Dendritic cell treated with granulocyte-macrophage colony-stimulating factor and Interleukin-4, amounts not matched to agents 40 ng/mL and 50 ng/mL, for 4 days (primary cell): Measurements from ENCODE around the gene MACROD2.
"Not testable (repeated sequence)": the region's sequence is repeated elsewhere in the genome, so short reads cannot be mapped to it uniquely, and the experiment has no call there.

Experiments used
- H3K27ac Mint-ChIP-seq: one replicate; pipeline ENCODE4 v1.8.0; 2022; ENCODE audit warnings: mild to moderate bottlenecking, mixed read lengths
- H3K27me3 Mint-ChIP-seq: one replicate; pipeline ENCODE4 v1.8.0; 2022; ENCODE audit warnings: mild to moderate bottlenecking, mixed read lengths
- H3K36me3 Mint-ChIP-seq: one replicate; pipeline ENCODE4 v1.8.0; 2022; ENCODE audit warnings: low read depth, mixed read lengths
- H3K4me1 Mint-ChIP-seq: one replicate; pipeline ENCODE4 v1.8.0; 2022; ENCODE audit warnings: low read depth, mixed read lengths
- H3K4me3 Mint-ChIP-seq: one replicate; pipeline ENCODE4 v1.8.0; 2022; ENCODE audit warnings: mild to moderate bottlenecking, moderate library complexity, mixed read lengths
- H3K9me3 Mint-ChIP-seq: one replicate; pipeline ENCODE4 v1.8.0; 2022; ENCODE audit warnings: mixed read lengths
- intact Hi-C: fragments of 100-400 bp; cut with micrococcal nuclease; formaldehyde crosslinking; loops from one replicate; pipeline ENCODE4 v1.15.0; 2022

MACROD2 gene

DNA sequence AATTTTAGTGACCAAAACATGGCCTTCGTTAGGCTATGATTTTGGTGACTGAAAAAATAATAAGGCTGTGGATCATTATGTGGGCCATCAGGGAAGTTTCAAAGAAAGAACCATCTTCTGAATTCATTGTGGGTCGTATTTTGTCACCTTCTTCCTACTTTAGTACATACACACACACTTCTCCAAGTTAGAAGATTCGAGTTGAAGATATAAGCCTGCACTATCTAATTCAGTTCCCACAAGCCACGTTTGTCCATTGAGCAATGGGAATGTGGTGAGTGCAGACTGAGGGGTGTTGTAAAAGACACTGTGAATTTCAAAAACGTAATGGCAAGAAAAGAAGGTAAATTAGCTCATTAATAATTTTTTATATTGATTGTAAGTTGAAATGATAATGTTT is 1812.0 kb downstream of the MACROD2 start:
- intact Hi-C loops, result no loop called here
- Mint-ChIP-seq H3K9me3 (peaks cover 41% of the 10 kb centered on the region), H3K4me3 (no peak overlapping the region), H3K27me3 (no peaks in the 10 kb centered on the region), H3K36me3 (no peaks in the 10 kb centered on the region), H3K4me1 (peaks cover 5% of the 10 kb centered on the region), H3K27ac (no peak overlapping the region)

DNA sequence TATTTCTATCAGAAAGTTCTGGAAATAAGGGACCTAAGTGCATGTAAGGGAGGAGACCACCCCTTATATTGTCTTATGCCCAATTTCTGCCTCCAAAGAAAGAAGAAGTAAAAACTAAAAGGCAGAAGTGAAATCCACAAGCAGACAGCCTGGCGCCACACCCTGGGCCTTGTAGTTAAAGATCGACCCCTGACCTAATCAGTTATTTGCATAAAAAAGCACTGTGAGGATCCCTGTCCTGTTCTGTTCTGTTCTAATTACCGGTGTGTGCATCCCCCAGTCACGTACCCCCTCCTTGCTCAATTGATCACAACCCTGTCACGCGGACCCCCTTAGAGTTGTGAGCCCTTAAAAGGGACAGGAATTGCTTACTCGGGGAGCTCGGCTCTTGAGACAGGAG is 1812.5 kb downstream of the MACROD2 start:
- not testable (repeated sequence) for H3K27ac Mint-ChIP-seq
- H3K9me3 Mint-ChIP-seq, result peaks cover 41% of the 10 kb centered on the region

DNA sequence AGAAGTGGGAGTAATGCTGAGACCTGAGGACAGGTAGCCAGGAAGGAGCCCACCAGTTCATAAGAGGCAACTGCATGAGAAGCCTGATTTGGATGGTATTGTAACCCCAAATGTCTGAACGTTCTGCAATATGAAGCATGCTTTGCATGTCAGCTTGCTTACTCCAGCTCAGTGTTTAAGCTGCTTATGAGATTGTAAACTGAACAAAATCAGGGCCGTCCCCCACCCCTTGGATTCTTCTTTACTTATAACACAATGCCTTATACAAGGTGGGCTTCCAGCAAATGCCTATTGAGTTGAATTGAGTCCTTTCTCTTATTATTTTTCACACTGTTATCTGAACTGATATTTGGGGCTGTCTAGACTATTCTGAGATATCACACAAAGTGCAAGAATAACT is 1816.6 kb downstream of the MACROD2 start:
- no peaks in the 10 kb centered on the region for H3K36me3 Mint-ChIP-seq

More for the DNA sequence above, 1812.5 kb downstream of the MACROD2 start:
- intact Hi-C loops, H3K4me3 Mint-ChIP-seq, H3K36me3 Mint-ChIP-seq, H3K27me3 Mint-ChIP-seq, H3K4me1 Mint-ChIP-seq: not testable (repeated sequence)

DNA sequence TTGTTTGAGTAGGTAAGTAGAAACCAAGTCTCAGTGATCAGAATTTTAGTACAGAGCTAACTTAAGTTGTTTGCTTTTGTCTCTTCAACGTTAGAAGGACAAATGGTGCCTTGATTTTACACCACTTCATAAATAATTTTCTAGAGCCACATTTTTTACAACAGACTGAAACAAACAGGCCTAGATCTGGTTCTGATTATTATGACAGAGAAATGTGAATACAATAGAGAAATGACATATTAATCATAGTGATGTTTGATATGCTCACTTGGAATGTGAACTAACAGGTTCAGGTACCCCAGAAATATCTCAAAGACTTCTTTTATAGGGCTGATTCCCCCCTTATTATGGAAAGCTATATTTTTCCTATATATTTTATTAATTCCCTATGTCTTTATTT is 1817.4 kb downstream of the MACROD2 start:
- peaks cover 15% of the 10 kb centered on the region for H3K9me3 Mint-ChIP-seq
- H3K36me3 Mint-ChIP-seq, result no peaks in the 10 kb centered on the region
- H3K4me1 Mint-ChIP-seq, result peaks cover 4% of the 10 kb centered on the region
- intact Hi-C loops, result no loop called here
- no peak overlapping the region for H3K4me3 Mint-ChIP-seq
- H3K27me3 Mint-ChIP-seq, result peaks cover 1% of the 10 kb centered on the region
- no peak overlapping the region for H3K27ac Mint-ChIP-seq

More for the DNA sequence above, 1816.6 kb downstream of the MACROD2 start:
- H3K27me3 Mint-ChIP-seq, result peaks cover 1% of the 10 kb centered on the region
- intact Hi-C loops, result no loop called here
- H3K4me1 Mint-ChIP-seq, result peaks cover 5% of the 10 kb centered on the region
- no peak overlapping the region for H3K27ac Mint-ChIP-seq
- peaks cover 22% of the 10 kb centered on the region for H3K9me3 Mint-ChIP-seq
- H3K4me3 Mint-ChIP-seq, result no peak overlapping the region

DNA sequence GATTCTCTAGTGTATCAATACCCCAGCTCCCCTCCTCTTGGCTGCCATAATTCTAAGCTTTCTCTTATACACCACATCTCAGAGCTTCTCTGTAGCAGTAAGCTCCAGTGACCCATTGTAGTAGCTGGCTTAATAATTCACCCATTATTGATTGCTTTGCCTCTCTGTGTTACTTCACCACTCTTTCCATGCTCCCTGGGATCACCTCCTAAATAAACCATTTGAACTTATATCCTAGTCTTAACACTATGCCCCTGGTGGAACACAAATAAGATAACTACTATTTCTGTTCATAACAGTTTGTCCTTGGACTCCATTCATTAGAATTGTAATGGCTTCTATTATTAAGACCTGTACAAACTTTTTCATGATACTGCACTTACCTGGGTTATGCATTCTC is 1819.0 kb downstream of the MACROD2 start:
- no peaks in the 10 kb centered on the region for H3K4me1 Mint-ChIP-seq
- no peaks in the 10 kb centered on the region for H3K36me3 Mint-ChIP-seq
- peaks cover 1% of the 10 kb centered on the region for H3K27me3 Mint-ChIP-seq

DNA sequence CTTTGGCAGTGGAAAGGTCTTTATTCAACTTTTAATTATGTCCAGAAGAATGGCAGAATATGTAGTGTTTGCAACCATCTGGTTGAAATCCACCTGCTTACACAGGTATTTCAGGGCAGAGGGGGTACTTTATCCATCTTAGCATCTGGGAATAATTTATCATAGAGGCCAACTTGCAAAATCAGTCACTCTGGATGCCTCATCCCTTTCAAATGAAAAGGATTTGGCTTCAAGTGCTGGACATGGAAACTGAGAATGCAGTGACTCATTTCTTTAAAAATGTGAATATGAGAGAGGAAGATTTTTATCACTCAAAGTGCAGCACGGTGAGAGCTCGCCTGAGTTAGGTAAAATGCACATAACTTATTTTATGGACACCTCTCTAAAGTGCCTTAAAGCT is 1819.6 kb downstream of the MACROD2 start:
- Mint-ChIP-seq H3K4me1 (no peaks in the 10 kb centered on the region), H3K27me3 (peaks cover 1% of the 10 kb centered on the region), H3K4me3 (no peak overlapping the region), H3K36me3 (no peaks in the 10 kb centered on the region), H3K27ac (no peak overlapping the region), H3K9me3 (no peaks in the 10 kb centered on the region)
- intact Hi-C loops, result no loop called here

More for the DNA sequence above, 1819.0 kb downstream of the MACROD2 start:
- H3K27ac Mint-ChIP-seq, result no peak overlapping the region
- H3K4me3 Mint-ChIP-seq, result no peak overlapping the region
- H3K9me3 Mint-ChIP-seq, result peaks cover 2% of the 10 kb centered on the region
- intact Hi-C loops, result no loop called here

DNA sequence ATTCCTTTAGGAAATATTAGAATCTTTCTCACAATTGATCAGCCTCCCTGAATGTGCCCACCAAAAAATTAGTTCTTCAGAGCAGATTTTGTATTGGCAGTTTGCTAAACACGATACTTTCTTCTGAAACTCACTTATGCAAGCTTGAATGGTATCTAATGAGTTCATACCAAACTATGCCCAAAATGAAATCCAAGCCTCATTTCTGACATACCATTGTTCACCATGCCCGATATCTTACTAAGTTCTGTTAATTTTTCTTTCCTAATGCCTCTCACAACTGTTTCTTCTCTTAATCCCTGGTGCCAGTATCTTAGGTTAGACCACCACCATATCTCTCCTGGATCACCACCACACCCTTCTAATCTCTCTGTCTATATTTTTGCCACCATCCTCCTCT is 1822.0 kb downstream of the MACROD2 start:
- no peak overlapping the region for H3K27ac Mint-ChIP-seq
- H3K4me3 Mint-ChIP-seq, result no peak overlapping the region
- no peaks in the 10 kb centered on the region for H3K9me3 Mint-ChIP-seq
- no peaks in the 10 kb centered on the region for H3K36me3 Mint-ChIP-seq
- intact Hi-C loops, result no loop called here
- H3K4me1 Mint-ChIP-seq, result no peaks in the 10 kb centered on the region
- H3K27me3 Mint-ChIP-seq, result peaks cover 1% of the 10 kb centered on the region

DNA sequence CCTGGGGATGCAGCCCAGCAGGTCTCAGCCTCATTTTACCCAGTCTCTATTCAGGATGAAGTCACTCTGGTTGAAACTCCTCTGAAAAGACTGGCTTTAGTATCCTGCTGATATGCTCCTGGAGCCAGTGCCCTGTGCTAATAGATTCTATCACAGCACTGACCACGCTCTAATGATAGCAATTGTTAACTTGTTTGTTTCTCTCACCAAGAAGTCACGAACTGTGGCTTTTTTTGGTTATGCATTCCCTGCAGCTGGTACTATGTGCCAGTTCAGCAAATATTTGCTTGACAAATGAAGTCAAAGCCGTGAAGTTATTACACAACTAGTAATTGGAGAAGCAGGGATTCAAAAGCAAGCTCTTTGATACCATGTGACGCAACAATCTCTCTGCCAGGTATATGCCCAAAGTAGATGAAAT is 1823.3 kb downstream of the MACROD2 start:
- Mint-ChIP-seq H3K4me3 (no peak overlapping the region), H3K36me3 (no peaks in the 10 kb centered on the region), H3K9me3 (no peaks in the 10 kb centered on the region), H3K4me1 (no peaks in the 10 kb centered on the region), H3K27me3 (peaks cover 1% of the 10 kb centered on the region), H3K27ac (no peak overlapping the region)
- intact Hi-C loops, result no loop called here

DNA sequence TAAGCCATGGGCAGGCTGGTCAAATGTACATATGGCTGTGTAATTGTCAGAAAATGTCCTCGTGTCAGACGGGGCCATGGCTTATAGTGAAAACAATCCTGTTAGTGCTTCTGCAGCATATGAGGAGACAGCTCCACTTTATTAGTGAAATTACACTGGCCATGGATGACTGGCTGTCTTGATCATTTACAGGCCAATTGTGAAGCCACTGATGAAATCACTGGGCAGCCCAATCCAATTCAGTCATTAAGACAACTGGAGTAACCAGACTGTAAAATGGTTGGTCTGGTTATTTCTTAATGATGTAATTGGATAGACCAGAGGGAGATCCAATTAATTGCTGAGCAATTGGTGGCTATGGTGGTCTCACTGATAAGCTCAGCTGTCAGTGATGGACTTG is 1828.4 kb downstream of the MACROD2 start:
- Mint-ChIP-seq H3K36me3 (no peaks in the 10 kb centered on the region), H3K27me3 (no peaks in the 10 kb centered on the region), H3K27ac (no peak overlapping the region), H3K4me3 (no peak overlapping the region), H3K9me3 (no peaks in the 10 kb centered on the region), H3K4me1 (no peaks in the 10 kb centered on the region)
- intact Hi-C loops, result no loop called here

DNA sequence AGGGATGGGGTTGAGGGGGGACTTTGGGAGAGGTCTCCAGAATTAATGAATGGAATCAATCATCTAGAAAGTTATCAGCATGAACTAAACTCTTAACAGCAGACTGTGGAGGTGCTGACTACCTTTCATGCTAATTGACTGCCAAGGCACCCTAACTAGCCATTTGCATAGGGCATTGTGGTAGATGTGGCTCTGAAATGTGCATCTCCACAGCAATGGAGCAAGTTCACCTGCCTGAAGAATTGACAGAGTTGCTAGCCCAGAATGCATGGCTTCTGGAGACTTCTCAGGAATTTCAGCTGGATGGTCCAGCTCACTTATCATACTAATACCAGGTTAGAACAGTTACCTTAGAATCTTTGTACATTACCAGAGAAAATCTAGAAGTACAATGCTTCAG is 1832.3 kb downstream of the MACROD2 start:
- no peaks in the 10 kb centered on the region for H3K9me3 Mint-ChIP-seq
- H3K36me3 Mint-ChIP-seq, result no peaks in the 10 kb centered on the region
- no peak overlapping the region for H3K27ac Mint-ChIP-seq
- peaks cover 3% of the 10 kb centered on the region for H3K27me3 Mint-ChIP-seq
- no peaks in the 10 kb centered on the region for H3K4me1 Mint-ChIP-seq
- intact Hi-C loops, result no loop called here
- no peak overlapping the region for H3K4me3 Mint-ChIP-seq

DNA sequence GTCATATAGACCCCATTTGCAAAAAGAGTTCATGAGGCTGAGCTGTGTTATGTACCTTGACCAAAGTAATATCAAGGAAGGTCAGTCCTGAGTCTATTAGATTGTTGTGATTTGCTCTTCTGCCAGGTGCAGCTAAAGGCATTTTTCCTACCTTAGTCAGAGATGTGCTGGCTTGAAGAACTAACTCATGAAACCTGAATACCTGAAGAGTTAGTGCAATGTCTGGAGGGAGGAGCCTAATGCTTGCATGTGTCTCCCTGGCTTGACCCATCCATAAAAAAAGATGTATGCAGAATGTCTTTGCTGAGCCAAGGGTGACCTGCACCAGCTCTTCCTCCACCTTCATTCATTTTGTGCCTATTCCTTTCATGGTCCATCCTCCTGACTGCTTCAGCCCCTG is 1835.9 kb downstream of the MACROD2 start:
- no peaks in the 10 kb centered on the region for H3K9me3 Mint-ChIP-seq
- H3K27me3 Mint-ChIP-seq, result peaks cover 3% of the 10 kb centered on the region
- no peaks in the 10 kb centered on the region for H3K4me1 Mint-ChIP-seq

DNA sequence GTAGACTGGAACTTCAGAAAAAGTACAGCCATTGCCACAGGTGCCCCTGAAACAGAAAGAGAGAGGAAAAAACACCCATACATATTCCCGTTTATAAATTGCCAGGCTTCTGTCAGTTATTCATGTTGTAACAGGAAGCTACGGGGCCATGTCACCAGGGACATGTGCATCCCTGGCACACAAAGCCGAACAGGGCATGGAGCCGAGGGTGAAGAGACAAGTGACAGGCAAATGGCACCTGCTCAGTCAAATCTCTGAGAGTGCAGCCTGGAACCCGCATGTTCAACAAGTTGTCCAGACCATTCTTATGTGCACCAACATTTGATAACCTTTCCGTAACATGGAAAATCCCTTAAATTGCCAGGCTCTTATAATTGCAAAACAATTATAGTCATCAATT is 1837.2 kb downstream of the MACROD2 start:
- peaks cover 3% of the 10 kb centered on the region for H3K27me3 Mint-ChIP-seq
- intact Hi-C loops, result no loop called here
- H3K27ac Mint-ChIP-seq, result no peak overlapping the region
- H3K9me3 Mint-ChIP-seq, result no peaks in the 10 kb centered on the region
- no peaks in the 10 kb centered on the region for H3K36me3 Mint-ChIP-seq
- H3K4me3 Mint-ChIP-seq, result no peak overlapping the region
- no peaks in the 10 kb centered on the region for H3K4me1 Mint-ChIP-seq

More for the DNA sequence above, 1835.9 kb downstream of the MACROD2 start:
- no peak overlapping the region for H3K4me3 Mint-ChIP-seq
- intact Hi-C loops, result no loop called here
- no peaks in the 10 kb centered on the region for H3K36me3 Mint-ChIP-seq
- no peak overlapping the region for H3K27ac Mint-ChIP-seq

DNA sequence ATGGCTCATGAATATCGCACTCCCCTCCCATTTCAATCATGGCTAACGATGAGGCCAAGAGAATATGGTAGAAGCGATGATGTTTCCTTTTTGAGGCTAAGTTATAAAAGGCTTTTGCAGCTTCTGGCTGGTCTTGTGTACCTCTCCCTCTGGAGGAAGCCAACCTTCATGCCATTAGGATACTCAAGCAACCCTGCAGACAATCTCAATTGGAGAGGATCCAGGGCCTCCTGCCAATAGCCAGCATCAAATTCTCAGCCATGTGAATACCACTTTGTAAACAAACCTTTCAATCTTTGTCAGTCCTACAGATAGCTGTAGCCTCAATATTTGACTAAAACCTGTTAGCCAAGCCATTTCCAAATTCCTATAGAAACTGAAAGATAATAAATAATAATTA is 1839.5 kb downstream of the MACROD2 start:
- intact Hi-C loops, result no loop called here
- Mint-ChIP-seq H3K27ac (no peak overlapping the region), H3K27me3 (peaks cover 3% of the 10 kb centered on the region), H3K36me3 (no peaks in the 10 kb centered on the region), H3K4me3 (no peak overlapping the region), H3K9me3 (no peaks in the 10 kb centered on the region), H3K4me1 (no peaks in the 10 kb centered on the region)

DNA sequence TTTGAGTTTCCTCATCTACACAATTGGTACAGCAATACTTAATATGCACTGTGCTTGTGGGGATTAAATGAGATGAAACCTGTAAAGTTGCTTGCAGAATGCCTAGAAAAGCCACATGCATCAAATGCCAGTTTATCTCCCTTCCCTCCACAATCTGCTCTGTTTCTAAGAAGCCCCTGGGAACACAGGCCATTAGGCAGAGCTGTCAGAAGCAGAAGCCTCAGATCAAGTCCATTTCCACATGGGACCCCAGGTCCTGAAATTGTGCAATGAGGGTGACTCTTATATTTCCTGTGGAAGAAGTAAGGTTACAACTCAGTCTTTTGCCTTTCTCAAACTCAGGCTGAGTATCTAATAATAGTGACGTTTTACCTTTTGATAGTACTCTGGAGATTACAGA is 1840.5 kb downstream of the MACROD2 start:
- intact Hi-C loops, result no loop called here
- Mint-ChIP-seq H3K27ac (no peak overlapping the region), H3K4me1 (no peaks in the 10 kb centered on the region)

DNA sequence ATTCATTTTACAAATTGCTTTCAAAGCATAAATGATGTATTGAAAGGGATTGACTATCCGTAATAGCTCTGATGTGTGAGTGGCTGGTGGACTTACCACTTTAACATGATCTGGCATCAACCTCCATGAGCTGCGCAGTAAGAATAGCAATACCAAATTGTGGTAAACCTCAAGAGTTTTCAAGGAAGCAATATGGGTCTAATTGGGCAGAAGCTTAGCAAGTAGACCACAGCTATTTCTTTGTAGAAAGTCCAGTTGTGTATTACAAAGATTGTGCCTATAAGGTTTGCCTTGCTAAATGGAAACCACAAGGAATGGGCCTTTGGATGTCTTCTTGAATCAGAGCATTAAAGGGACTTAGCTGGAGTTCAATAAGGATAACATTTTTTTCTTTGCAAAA is 1841.3 kb downstream of the MACROD2 start:
- no peaks in the 10 kb centered on the region for H3K36me3 Mint-ChIP-seq
- H3K4me1 Mint-ChIP-seq, result no peaks in the 10 kb centered on the region
- intact Hi-C loops, result no loop called here
- no peak overlapping the region for H3K27ac Mint-ChIP-seq
- H3K4me3 Mint-ChIP-seq, result no peak overlapping the region
- peaks cover 11% of the 10 kb centered on the region for H3K9me3 Mint-ChIP-seq
- H3K27me3 Mint-ChIP-seq, result peaks cover under 1% of the 10 kb centered on the region

More for the DNA sequence above, 1840.5 kb downstream of the MACROD2 start:
- Mint-ChIP-seq H3K9me3 (peaks cover 2% of the 10 kb centered on the region), H3K4me3 (no peak overlapping the region), H3K27me3 (peaks cover 3% of the 10 kb centered on the region), H3K36me3 (no peaks in the 10 kb centered on the region)
